Stimulated activated CD8-positive, alpha-beta memory T cell treated with anti-CD3 and anti-CD28 coated beads, Interleukin-12 subunit alpha, Interleukin-12 subunit beta, amount 100 ng/mL, for 1 hour (primary cell): Measurements from ENCODE around the gene UBA1.

ENCODE experiments used
- DNase-seq: peaks from one replicate; pipeline ENCODE4 v3.0.0-alpha.2; 2020; ENCODE audit warnings: low read depth

Gene UBA1

GRCh38 chrX:47169726-47170515, 23.7 kb upstream of the UBA1 start:
- no peak for DNase-seq

DNA sequence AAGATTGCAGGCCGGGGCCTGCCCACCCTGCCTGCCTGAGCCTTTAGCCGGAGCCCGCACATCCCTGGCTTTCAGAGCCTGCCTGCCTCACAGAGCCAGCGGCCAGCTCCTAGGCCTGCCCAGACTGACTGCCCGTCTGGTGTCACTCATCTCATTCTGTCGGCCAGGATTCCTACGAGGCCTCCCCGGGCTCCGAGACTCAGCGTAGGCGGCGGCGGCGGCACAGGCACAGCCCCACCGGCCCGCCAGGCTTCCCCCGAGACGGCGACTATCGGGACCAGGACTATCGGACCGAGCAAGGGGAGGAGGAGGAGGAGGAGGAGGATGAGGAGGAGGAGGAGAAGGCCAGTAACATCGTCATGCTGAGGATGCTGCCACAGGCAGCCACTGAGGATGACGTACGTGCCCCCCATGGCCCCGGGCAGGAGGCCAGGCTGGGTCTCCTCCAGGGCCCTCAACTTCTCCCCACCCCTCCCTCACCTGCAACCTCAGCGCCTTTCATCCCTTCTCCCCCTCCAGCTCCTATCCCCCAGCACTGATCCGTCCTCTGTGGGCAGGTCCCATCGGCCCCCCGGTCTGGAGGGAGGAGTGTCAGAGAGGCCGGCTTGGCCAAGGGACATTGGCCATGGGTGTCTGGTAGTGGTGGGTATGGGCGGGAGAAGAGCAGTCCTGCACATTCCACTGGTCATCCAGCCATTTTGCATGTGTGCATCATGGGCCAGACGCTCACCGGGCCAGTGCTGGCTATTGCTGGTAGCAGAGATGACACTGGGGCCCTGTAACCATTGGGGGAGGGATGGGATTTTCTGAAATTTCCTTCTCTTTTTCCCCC, 22.6 kb upstream of the UBA1 start:
- no peak for DNase-seq

DNA sequence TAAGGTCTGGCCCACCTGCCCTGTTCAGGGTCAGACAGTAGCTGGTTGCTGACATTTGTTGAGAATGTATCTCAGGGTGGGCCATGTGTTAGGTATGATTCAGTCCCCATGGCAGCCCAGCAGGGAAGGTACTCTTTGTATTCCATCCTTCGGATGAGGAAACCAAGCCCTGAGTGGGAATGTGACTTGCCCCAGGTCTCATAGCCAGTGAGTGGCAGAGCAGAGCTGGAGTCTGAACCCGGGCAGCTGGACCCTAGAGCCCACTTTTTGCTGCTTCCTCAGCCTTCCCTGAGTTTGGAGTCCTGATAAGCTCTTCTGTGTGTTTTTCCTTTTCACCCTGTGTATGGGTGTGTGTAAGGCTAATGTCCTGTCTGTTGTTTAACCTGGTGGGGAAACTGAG, 21.6 kb upstream of the UBA1 start:
- no peak for DNase-seq

DNA sequence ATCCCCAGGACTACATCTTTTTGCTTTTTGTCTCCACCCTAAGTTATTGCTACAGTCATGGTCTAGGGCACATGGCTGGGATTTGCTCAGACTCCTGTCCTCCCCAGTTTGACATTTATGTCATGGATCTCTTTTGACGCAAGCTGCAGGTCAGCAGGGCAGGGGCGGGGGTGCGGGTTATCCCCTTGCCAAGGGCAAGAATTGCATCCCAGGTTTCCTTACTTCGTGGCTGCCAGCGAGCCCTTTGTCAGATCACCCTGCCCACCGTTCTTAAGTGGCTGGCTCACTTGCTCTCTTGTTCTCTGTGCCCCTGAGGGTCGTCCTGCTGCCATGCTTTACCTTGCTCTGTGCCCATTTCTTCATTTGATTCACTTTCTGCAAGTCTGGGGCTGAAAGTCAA, 21.1 kb upstream of the UBA1 start:
- no peak for DNase-seq

DNA sequence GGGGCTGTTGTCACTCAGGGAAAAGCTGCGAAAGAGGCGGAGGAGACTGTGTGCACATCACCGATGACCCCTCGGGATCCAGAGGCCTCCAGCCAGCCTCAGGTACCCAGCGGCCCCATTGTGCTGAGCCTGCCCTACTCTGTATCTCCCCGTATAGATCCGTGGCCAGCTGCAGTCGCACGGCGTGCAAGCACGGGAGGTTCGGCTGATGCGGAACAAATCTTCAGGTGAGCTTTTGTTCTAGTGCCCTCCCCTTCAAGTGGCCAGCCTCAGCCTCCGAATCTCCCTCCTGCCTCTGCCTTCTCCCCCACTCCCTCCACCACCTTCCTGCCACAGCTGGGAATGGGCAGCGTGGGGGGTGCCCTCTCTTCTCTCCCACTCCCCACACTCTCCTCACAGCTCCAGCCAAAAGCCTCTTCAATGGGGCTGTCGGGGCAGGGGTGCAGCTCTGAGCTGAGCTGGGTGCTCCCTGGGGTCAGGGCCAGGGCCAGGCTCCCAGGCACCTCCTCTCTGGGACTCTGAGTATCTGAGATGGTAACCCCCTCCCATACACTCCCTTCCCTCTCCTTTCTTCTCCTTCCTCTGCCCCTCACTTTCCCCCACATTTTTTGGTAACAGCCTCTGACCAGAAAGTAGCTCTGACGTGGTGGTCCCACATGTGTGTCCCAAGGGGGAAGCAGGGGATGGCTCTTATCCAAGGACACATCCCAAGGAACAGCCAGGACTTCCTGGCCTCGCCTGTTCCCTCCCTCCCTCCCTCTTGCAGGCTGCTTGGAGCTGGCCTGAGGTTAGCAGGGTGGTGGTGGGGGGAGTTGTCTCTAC, 20.4 kb upstream of the UBA1 start:
- no peak for DNase-seq

GRCh38 chrX:47174376-47174775, 19.3 kb upstream of the UBA1 start:
- no peak for DNase-seq

DNA sequence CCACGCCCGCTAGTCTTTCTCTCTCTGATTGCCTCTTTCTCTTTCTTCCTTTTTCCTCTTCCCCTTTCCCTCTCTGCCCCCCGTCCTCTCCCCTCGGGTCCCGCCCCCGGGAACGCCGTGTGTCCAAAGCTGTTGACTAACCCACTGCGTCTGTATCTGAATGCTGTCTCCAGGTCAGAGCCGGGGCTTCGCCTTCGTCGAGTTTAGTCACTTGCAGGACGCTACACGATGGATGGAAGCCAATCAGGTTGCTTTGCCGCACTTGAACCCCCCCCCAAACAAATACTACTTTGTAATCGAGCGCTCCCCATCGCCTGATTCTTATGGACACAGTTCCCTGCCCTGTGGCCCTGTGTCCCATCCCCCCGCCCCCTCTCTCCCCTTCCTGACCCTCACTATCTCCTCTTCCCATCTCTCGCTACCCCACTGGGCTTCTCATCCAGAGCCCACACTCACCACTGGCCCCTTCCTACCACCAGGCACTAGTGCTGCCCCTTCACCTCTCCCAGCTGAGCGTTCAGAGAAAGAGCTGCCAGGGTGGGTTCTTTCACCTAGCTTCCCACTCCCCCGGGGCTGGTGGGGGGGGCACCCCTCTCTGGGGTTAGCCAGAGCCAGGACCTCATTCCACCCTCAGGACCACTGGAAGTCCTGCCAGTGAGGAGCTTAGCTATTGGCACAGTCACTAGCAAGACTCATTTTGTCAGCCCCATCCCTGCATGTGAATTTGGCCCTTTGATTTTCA, 18.6 kb upstream of the UBA1 start:
- DNase-seq = no peak

DNA sequence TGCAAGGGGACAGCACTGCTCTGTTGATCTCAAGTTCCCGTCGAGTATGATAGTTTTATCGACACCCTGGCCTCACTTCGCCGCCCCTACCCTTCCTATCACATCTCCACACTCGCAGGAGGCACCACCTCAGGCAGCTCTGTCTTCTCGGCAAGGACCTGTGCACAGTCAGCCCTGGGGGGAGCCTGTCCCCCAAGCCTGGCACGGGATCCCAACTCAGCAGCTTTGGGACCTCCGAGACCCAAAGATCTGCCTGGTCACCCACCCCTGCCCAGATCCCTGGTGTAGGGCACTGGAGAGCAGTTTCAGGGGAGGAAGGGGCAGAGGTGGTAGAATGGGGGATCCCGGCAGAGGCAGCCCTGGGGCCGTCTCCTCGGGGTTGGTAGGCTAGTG, 18.0 kb upstream of the UBA1 start:
- DNase-seq = no peak

- DNase-seq = no peak
These were observed 17.4 kb upstream of the UBA1 start for GRCh38 chrX:47176101-47176740.

GRCh38 chrX:47177079-47177478, 16.6 kb upstream of the UBA1 start:
- DNase-seq = no peak

DNA sequence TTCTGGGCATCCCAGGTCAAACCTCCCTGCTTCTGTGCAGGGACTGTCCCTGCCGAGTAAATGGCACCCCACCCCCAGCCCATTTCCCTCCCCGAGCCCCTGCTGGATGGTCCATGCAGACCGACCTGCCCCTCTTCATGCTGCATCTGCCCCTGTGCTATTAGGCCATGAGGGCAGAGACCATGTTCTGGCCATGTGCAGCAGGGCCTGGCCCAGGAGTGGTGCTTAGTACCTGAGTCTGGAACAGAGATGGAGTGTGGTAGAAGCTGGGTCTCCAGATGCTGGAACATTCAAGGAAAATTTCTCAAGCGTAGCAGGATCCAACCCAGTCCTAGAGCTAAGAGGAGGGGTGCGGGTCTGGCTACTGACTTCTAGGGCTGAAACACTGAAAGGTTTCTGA, 15.3 kb upstream of the UBA1 start:
- no peak for DNase-seq

- no peak for DNase-seq
These were observed 14.3 kb upstream of the UBA1 start for GRCh38 chrX:47179221-47179927.

GRCh38 chrX:47179928-47180255, 13.7 kb upstream of the UBA1 start:
- DNase-seq = no peak

GRCh38 chrX:47180346-47180745, 13.3 kb upstream of the UBA1 start:
- no peak for DNase-seq

DNA sequence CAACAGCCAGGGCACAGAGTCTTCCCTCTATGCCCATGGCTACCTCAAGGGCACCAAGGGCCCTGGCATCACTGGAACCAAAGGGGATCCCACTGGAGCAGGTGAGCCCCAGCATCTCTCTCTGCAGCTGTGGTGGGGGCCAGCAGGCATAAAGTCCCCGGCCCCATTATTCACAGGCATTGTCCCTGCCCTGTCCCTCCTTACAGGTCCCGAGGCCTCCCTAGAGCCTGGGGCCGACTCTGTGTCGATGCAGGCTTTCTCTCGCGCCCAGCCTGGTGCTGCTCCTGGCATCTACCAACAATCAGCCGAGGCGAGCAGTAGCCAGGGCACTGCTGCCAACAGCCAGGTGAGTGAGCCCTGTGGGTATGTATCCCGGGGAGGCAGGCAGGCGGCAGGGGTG, 12.3 kb upstream of the UBA1 start:
- no peak for DNase-seq

GRCh38 chrX:47182106-47182700, 11.4 kb upstream of the UBA1 start:
- DNase-seq = no peak

- no peak for DNase-seq
These were observed 9.1 kb upstream of the UBA1 start for GRCh38 chrX:47184486-47184885.

- DNase-seq = no peak
These were observed 8.4 kb upstream of the UBA1 start for GRCh38 chrX:47185241-47185640.

DNA sequence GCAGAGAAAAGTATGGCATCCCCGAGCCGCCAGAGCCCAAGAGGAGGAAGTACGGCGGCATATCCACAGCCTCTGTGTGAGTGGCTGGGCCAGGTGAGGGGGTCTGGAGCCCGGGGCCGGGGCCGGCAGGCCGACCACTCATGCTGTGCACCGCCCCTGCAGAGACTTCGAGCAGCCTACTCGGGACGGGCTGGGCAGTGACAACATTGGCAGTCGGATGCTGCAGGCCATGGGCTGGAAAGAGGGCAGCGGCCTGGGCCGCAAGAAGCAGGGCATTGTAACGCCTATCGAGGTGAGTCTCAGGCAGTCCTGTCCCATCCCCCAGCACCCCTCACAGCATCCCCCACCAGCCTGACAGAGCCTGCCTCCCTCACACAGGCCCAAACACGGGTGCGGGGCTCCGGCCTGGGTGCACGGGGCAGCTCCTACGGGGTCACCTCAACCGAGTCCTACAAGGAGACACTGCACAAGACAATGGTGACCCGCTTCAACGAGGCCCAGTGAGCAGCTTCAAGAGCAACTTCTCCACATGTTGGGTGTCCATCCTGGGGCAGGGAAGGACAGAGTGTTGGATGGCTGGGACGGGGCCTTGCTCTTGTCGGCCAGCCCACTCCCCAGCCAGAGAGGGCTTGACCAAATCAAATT, 7.4 kb upstream of the UBA1 start:
- no peak for DNase-seq

GRCh38 chrX:47187106-47187677, 6.4 kb upstream of the UBA1 start:
- no peak for DNase-seq
